Iris pigment epithelial cell (primary cell): Measurements from ENCODE around the gene OLFM2.
"Not testable (repeated sequence)": the region's sequence is repeated elsewhere in the genome, so short reads cannot be mapped to it uniquely, and the experiment has no call there.

Source experiments
- DNase-seq: peaks from one replicate; pipeline ENCODE4 v3.0.0-alpha.2; 2011; ENCODE audit warnings: low read depth

OLFM2 gene

DNA sequence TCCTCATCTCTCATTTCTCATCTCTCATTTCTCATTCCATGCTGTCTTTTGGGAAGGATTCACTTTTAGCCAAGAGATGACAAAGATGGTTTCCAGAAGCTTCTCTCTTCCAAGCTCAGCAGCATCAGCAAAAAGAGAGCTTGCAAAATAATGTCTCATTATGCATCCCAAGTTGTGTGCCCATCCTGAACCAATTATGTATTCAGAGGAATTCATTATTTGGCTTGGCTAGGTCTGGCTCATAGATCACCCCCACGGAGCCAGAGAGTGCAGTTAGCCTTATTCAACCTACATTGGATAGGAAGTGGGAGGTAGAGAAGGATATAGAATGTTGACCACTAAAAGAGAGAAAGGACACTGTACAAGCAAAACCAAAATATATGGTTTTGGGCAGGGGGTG, 5.4 kb upstream of the OLFM2 start:
- no peak for DNase-seq

DNA sequence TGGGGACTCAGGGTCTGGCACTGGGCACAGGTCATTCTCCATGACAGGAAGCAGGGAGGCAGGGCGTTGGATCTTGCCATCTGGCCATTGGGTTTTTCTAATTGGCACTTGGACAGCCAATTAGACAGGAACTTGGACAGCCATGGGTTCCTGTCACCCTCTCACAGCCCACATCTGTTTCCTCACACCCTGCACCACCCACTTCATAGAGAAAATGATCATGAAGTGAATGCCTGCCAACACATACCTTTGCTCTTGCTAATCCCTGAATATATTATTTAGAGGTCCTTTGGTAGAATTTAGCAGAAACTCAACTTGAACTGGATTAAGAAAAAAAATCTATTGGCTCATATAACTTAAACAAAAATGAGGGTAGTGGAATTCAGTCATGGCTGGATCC, 4.9 kb upstream of the OLFM2 start:
- no peak for DNase-seq

DNA sequence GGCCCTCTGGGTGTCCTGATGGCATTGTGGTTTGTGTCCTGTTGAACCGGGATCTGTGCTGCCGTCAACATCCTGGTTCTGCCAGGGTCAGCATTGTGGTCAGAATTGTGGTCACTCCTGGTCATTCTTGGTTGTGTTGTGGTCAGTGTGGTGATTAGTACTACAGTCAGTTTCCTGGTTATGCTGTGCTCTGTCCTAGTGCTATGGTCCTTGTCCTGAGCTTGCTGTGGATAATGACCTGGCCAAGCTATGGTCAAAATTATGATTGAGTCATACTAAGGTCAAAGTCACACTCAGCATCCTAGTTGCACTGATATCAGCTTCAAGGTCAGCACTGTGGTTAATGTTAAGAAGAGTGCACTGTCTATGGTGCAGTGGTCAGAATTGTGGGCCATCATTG, 4.5 kb upstream of the OLFM2 start:
- DNase-seq = no peak

DNA sequence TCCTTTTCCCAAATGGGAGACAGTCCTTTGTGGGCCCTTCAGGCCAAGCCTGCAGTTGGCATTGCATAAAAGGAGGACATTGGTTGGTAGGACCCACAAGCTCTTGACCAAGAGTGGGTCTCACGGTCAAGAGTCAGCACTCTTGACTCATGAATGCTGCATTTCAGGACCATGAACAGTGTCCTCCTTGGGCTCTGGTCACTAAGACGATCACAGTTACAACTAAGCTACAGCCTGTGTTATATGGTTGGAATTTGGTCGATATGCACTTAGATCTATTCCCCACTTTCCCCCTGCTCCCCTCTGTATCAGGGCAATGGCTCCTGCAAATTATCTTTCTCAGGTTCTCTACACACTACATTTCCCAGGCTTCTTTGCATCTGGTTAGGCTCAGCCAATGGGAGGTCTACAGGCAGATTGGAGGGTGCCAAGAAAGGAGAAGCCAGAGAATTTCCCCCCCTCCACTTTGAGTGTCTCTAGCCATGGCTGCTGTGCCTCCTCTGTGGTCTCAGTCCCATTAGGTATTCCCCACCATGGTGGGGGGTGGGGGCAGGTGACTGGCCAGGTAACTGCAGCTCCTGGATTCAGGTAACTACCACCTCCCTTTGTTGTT, 3.1 kb upstream of the OLFM2 start:
- DNase-seq = peak; percentile 49

DNA sequence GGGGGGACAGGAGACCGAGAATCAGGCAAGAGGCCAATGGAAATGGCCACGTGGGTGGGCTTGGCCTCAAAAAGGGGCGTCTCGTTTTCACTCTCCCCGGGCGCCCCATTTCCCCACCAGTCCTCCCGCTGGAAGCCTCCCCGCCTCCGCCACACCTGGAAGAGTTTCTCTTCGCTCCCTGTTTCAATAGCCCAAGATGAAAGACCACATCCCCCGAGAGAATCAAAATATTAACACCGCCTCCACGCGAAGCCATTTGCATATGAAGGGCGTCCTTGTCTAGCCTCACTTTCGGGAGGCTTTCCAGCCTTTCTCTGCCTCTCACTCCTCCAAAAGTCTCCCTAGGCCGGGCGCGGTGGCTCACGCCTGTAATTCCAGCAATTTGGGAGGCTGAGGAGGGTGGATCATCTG, 691 bp upstream of the OLFM2 start:
- no peak for DNase-seq

DNA sequence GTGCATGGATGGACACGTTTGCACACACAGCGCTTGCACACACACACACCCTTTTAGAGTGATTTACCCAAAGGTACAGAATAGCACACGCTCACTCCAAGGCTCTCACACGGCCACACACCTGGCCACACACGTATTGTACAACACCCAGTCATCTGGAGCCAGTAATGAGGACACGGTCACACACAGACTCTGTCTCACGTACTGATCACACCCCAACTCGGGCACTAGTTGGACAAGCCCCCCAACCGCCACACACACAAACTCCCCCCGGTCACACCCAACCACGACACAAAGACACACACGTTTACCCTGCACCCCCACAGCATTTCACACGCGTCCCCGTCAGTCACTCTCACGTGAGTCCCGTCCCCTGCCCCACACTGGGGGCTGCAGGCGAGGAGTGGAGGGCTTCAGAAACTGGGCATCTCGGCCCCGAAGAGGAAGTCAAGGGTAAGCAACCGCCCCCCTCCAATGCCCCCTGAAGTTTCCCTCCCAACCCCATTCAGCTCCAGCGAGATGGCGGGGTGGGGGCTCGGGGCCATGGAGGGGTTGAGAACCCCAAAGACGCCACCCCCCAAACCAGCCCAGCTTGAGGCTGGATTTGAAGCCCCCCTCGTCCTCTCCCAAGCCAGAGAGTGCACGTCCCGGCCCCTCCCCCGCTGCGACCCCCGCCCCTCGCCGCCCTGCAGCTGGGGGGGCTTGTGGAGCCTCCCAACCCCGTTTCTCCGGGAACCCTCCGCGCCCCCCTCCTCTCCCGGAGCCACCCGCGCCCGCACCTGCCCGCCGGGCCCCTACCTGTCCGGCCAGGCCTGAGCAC, 599 bp downstream of the OLFM2 start:
- no peak for DNase-seq

DNA sequence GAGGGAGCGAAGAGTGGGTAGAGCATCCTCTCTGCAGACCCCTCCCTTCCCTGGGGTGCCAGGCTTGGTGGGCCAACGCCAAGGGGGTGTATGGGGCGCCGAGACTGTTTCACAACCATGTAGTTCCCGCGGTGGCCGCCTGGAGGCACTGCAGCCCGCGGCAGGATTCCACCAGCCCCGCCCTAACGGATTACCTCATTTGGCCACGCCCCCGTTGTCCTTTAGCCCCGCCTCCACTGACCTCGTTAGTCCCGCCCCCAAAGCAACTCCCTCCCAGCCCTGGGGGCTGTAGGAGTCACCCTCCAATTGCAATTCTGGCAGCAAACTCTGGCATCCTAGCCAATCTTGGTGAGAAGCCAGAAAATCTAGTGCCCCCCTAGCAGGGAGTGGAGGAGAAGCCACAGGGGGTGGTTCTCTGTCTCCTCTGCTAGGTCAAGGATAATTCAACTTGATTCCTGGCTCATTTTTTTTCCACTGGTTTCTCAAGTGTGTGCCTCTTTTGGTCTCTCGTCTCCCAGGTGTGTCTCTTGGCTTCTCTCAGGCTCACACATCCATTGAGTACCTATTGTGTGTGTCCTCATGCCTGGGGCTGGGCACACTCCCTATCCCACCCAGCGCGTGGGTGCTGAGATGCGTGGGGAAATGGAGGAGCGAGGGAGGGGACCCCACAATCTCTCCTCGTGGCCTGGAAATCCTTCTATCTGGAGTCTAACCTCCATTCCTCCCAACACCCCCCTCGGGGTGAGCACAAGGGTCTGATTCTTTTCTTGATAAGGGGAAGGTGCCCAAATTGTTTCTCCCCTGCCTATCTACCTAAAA, 2.0 kb downstream of the OLFM2 start:
- DNase-seq = peak; percentile 42

DNA sequence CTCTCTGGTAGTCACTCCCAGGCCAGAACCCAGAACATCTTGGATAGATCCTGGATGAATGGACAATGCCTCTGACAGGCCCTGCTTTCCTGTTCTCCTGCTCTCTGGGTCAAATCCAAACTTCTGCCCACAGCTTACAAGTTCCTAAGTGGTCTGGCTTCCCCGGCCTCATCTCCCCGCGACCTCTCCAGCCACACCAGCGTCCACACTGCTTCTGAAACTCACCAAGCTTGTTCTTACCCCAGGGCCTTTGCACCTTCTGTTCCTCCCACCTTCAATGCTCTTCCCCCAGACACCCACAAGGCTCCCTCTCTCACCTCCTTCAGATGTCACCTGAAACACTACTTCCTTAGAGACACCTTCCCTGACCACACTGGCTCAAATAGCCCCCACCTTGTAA, 3.5 kb downstream of the OLFM2 start:
- no peak for DNase-seq

DNA sequence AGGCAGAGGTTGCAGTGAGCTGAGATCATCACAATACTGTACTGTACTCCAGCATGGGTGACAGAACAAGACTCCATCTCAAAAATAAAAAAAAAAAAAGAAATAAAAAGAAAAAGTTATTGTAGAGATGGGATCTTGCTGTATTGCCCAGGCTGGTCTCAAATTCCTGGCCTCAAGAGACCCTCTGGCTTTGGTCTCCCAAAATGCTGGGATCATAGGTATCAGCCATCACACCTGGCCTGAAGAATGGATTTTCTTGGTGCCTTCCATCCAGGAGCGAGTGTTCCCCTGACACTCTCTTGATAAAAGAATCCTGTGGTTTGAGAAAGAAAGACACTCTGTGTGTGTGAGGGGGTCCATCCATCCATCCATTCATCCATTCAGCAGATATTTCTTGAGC, 4.7 kb downstream of the OLFM2 start:
- no peak for DNase-seq

DNA sequence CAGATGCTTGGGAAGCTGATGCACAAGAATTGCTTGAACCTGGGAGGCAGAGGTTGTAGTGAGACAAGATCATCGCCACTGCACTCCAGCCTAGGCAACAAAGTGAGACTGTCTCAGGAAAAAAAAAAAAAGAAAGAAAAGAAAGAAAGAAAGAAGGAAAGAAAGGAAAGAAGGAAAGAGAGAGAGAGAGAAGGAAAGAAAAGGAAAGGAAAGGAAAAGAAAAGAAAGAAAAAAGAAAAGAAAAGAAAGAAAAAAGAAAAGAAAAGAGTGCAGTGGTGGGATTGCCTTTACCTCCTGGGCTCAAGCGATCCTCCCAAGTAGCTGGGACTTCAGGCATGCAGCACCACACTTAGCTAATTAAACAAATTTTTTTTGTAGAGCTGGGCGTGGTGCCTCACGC, 12.9 kb downstream of the OLFM2 start:
- DNase-seq = no peak

DNA sequence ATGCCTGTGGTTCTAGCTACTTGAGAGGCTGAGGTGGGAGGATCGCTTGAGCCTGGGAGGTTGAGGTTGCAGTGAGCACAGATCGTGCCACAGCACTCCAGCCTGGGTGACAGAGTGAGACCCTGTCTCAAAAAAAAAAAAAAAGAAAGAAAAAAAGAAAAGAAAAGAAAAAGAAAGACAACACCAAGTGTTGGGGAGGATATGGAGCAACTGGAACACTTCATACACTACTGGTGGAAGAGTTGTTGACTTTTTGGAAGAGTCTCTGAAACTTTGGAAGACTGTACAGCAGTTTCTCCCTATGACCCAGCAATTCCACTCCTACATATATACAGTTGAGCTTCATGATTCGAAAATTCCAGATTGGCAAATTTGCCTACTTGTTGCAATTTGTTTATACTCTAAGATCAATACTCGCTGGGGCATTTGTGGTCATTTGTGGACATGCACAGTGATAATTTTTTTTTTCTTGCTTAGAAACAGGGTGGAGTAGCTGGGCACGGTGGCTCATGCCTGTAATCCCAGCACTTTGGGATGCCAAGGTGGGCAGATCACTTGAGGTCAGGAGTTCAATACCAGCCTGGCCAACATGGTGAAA, 13.4 kb downstream of the OLFM2 start:
- DNase-seq = not testable (repeated sequence)

DNA sequence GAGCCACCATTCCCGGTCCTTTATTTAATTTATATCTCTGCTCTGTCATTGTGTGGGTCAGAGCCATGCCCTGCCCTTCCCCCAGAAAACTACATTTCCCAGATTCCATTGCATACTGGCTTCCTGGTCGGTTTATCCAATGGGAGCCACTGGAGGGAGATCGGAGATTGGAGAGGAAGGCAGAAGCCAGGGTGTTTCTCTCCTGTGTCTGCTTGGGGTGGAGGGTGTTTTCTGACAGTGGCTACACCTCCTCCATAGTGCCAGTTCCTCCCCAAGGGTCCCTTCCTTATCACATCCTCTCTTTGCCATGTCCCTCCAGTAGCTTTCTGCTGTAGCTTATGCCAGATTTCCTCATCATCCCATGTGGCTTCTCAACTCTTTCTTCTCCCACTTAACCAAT, 19.0 kb downstream of the OLFM2 start:
- DNase-seq = peak; percentile 61

DNA sequence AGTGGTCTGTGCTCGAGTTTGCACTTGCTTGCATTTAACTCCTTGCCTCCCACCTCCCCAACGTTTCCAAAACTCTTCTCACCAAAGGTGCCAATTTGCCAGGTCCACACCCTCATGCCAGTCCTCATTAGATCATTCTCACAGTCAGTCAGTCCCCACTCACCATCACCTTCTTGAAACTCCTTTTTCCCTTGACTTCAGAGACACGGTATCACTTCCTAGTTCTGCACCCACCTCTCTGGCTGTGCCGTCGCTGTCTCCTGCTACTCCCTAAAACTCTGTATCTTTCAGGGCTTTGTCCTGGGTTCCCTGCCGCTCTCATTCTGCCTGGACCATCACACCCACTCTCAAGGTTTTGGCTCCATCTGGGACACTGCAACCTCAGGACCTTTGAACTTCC, 19.6 kb downstream of the OLFM2 start:
- DNase-seq = no peak

DNA sequence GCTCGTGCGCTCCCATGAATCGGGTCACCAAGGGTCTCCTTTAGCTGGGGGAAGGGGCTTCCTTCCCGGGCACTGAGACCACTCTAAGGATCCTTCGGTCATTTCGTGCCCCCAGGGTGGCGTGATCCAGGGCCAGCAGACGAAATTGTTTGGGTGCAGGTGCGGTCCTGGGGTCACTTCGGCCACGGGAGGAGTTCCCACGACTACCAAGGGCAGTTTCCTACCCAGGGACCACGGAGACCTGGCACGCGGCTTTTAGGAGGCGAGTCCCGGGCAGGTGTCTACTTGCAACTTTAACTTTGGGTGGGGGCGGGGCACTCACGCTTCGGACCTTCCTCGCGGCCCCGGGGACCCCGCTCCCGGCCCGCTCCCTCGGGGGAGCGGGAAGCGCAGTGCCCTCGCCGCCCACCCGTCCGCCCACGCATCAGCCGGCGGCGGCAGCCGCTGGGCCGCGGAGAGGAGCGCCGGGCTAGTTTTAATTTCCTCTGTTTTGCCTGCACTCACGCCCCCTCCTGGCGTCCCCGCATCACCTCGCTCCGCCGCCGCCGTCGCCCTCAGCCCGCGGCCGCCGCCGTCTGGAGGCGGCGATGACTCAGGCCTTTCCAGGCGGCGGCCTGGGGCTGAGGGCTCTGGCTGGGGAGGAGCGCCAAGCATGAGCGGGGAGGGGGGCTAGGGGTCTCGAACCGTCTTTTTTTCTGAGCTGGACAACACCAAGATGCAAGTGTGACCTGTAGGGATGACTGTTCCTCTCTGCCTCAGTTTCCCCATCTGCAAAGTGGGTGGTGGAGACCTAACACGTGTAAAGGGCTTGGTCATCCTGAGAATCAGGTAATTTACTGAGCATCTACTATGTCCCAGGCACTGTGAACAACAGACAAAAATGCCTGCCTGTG, 21.8 kb downstream of the OLFM2 start:
- DNase-seq = peak; percentile 83

DNA sequence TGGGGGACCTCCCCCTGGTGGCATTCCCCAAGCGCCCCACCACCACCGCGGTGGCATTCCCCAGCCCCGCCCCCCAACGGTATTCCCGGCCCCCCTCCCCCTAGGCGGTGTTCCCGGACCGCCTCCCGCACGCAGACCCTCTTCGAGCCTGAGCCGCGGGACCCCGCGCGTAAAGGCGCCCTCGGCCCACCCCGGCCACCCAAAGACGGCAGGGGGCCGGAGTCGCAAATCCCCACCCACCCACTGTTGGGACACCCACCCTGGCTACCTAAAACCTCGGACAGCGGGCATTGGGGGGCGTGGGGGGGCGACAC, 22.4 kb downstream of the OLFM2 start:
- DNase-seq = no peak

DNA sequence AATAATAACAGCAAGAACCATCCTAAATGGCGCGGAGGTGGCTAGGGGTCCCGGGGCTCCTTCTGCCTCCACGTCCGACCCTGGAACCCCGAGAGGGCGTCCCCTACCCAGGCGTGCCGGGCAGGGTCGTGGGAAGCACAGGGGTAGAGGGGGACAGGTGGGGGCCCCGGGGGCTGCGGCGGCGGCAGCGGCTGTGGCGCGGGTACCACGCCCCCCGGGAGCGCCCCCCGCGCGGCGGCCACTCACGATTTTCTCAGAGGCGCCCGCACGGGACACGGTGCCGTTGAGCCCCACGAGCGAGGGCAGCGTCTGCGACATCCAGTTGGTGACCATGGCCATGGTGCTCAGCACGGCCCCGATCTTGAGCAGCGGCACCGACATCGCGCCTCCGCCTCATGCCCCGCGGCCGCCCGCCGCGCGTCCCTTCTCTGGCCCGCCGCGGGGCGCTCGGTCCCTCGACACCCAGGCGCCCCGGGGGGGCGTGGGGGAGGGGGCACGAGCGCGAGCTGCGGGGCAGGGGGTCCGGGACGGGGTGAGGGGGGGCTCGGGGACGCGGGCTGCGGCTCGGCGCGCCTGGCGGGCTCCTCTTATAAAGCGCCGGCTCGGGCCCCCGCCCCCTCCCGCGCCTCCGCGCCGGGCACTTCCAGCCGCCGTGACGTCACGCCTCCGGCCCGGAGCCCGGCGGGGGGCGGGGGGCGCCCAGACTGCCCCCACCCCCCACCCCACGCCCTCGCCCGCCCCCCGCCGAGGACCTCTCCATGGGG, 22.9 kb downstream of the OLFM2 start:
- DNase-seq = no peak

DNA sequence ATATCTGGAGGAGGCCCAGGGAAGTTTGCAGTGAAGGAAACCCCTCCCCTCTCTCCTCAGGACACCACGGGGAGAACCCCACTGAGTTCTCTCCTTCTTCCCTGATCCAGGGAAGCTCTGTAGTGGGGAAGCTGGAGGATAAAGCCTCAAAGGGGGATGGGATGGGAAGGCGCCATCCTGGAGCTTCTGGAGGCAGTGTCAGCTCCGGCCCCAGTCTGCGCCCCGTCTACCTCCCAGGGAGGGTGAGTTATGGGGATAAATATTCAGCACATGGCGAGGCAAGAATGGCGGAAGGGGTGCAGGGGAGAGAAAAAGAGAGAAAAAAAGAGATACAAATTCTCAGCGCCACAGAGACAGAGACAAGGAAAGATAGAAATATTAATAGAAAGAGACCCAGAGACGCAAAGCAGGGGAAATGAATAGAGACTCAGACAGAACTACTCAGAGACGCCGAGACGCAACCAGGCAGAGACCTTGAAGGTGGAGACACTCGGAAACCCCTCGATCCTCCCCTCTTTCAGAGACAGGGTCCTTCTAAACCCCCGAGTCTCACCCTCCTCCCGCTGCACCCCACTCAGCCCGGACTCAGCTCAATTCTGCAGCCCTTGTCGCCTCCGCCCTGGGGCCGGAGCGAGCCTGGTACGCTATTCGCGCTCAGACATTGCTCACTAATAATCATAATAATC, 23.6 kb downstream of the OLFM2 start:
- DNase-seq = no peak

DNA sequence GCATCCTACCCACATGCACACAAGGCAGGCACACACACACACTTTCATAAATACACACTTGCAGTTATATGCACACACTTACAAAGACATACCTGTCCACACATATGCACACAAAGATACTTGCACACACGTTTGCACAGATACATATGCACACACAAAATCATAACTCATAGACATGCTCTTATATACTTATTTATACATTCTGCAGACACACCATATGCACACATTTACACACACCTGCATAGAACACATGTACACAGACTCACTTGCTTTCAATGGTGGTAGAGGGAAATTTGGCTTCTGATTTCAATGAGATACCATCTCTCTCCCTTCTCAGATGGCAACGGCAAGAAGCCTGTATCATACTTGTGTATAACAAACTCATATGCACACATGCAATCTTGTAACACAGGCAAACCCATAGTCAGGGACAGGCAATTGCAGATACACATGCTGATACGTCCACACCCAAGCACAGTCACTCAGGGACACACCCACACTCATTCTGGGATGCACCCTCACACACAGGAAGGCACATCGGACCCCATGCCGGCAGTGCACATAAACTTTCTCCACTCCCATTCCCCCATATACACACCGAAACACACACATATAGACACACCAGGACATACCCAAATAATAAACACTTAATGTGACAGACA, 24.7 kb downstream of the OLFM2 start:
- no peak for DNase-seq

DNA sequence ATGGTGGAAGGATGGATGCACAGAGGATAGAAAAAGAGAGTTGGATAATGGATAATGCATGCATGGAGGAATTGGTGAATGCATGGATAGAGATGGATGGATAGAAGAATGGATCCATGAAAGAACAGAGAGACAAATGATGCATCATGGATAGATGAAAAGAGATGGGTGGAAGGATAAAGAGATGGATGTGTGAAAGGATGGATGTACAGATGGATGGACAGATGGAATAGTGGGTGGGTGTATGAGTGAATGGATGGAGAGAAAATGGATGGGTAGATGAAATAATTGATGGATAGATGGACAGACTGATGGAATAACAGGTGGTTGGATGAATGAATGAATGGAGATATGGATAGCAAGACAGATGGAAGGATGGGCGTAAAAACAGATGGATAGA, 25.7 kb downstream of the OLFM2 start:
- DNase-seq = no peak

DNA sequence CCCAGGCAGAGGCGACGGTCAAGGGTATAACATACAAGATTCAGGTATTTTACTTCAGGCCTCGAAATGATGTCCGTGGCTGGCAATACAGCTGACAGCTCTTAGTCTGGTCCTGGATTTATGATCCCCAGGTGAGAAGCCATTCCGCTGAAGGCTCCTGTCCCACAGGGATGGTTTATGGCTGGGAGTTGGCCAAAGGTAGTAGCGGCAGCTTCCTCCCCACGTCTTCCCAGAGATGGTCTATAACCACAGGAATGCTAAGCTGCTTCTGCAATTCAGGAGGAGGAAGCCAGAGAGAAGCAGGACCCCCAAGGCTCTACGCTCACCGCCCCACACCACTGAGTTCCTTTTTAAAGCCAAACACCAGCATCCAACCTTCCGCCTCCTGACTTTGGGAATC, 27.1 kb downstream of the OLFM2 start:
- DNase-seq = no peak
